ENCODE data around the gene DCBLD2.

Gene DCBLD2

DNA sequence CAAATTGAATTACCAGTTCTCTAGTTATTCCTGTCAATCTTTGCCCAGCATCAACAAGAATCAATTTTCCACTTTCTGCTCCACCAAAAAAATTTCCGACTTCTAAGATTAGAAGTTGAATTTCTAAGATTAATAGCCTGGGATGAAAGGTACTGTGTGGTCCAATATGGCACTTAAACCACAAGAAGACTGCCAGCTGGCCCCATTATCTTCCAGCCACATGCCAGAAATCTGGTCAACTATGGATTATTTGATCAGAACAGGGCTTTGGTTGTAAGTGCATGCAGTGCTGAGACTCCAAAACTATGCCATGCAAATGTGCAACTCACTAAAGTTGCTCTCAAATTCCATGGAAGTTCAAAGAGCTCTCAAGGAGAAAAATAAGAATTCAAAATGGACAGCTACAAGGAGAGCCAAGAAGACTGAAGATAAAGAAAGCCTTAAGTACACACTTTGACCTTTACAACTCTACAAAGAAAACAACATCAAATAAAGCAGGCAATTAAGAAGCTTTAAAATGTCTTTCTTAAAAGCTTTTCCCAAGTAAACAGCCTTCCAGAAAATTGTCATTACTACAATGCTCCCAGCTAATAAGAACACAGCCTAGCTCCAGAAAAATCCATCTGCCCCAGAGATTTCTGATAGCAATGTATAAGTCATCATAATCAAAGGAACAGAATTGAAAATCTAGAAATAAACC, 74.1 kb downstream of the DCBLD2 start:
- no peak for DNase-seq

DNA sequence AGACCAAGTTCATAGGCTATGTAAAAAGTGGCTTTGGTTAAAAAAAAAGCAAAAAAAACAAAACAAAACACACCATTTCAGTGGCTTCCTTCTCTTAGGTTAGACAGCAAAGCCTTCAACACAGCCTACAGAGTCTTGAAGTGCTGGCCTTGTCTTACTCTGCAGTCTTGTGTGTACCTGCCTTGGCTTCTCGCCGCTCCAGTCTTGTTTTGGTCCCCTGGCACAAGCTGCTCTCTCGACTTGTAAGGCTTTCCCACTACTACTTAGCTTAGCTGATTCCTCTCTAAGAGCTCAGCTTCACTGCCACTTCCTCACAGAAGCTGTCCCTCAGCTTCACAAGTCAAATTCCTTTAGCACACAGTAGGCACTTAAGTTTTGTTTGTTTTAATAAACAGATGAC, 75.4 kb downstream of the DCBLD2 start:
- no peak for DNase-seq

DNA sequence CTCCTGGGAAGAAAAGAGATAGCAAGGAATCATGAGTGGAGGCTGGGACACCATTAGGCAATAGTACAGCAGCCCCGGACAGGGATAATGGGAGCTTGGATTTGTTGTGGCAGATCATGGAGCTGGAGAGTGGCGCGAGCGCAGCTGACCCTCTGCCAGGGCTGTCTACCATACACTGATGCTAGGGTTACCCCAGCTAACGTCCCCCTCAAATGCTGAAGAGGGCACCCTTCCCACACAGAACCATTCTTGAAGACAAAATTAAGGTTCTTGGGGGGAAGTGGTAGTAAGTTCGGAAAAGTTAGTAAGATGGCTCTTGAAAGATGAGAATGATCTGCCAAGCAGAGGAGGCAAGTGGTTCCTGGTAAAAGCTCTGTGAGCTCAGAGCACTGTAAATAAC, 77.2 kb downstream of the DCBLD2 start:
- DNase-seq: no peak

DNA sequence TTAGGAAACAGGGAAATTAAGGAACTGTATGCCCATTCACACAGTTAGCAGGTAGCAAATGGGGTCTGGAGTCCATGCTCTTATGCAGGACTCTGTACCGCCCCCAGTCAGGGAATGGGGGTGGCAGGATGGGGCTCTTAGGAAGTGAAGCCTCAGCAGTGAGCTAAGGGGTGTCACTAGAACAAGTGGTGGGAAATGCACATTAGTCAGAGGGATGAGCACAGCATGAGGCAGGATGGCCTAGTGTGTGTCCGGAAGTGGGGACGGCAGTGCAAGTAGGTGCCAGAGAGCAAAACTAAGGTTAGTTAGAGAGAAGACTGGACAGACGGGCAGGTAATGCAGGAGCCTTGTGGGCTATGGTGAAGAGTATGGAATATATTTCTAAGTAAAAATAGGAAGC, 77.7 kb downstream of the DCBLD2 start:
- no peak for DNase-seq

DNA sequence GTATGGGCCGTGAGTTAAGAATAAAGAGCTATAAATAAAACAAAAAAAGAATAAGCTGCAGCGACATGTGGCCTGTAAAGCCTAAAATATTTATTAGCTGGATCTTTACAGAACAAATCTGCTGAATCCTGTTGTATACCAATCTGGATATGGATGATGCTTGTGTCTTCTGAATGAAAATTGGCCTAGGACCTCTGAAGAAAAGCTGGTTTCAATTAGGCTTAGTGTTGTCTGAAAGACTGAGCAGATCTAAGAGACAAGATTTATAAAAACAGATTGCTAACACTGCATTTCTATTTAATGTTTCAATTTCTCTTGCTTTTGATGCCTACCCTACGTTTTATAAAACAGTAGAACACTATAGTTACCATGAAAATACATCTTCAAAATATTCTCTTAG, 80.4 kb downstream of the DCBLD2 start:
- no peak for DNase-seq

DNA sequence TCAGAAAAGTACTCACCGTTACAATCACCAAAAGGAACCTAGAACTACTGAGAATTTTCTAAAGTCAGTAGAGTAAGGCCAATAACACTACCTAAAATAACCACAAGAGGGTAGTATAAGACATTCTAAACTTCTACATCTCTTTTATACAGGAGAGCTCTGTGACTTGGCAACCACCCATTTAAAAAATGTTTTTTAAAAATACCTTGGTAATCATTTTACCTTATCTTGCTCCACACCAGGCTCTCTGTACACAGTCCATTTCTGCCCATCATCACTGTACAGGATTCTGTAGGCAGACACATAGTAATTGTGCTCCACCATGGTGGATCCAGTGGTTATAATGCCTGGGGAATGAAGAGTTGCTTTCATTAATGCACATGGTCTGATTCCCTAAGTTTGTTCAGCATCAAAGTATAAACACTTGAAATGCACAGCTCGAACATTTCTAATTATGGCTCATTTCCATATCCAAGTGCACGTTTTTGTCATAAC, 83.9 kb downstream of the DCBLD2 start:
- DNase-seq: peak in 1 of 2 donors; percentile 40

DNA sequence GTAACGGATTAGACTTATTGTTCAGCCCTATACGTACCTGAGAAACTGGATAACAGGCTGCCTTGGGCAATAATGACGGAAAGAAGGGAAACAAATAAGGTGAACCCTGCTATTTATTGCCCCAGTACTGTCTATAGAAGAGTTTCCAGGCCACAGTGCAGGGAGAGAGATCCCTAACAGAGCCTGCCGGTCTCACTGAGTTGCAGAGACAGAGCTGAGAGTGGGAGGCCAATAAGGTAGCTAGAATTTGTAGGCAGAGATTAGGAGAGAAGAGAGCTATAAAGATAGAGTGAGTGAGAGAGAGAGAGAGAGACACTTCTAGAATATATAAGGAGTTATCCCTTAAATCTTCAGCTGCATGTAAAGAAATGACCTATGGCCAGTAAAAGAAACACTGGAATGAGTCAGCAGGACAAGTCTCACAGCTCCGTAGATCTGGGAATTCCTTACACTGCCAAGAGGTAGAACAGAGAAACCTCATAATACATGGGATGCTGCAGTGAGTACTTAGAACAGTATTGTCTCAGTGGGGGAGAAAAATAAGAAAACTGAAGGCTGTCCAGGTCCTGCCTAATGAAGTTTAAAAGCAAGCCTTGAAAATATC, 86.6 kb downstream of the DCBLD2 start:
- DNase-seq: no peak

DNA sequence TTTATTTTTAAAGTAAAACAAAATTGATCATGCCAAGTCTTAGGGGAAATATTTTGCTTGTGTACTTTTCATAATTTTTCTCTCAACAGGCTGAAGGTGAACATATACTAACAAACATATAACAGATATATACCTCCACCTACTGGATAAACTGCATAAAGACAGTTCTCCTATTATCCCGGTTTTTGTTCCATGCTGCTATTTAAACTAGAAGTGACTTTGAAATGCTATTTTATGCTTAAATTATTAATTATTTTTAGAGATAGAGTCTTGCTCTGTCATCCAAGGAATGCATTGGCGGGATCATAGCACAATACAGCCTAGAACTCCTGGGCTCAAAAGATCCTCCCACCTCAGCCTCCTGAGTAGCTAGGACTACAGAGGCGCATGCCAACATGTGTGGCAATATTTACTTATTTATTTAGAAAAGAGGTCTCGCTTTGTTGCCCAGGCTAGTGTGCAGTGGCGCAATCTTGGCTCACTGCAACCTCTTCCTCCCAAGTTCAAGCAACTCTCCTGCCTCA, 88.6 kb downstream of the DCBLD2 start:
- DNase-seq: peak in 1 of 2 donors; percentile 38

DNA sequence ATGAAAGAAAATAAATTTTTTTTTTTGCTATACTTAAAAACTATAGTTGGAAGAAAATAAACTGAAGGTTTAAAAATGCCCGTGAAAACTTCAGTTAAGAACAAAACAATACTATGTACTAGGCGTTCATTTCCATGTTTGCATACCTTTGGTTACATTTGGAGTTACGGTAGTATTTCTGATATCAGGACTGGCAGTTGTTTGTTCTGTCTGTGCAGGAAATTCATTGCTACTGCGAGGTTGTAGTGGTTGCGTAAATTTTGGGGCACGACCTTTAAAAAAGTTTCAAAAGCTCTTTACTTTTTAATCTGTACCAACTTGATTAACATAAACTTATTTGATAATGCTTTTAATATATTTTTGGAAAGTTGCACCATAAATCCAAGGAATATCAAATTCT, 90.4 kb downstream of the DCBLD2 start:
- no peak for DNase-seq

DNA sequence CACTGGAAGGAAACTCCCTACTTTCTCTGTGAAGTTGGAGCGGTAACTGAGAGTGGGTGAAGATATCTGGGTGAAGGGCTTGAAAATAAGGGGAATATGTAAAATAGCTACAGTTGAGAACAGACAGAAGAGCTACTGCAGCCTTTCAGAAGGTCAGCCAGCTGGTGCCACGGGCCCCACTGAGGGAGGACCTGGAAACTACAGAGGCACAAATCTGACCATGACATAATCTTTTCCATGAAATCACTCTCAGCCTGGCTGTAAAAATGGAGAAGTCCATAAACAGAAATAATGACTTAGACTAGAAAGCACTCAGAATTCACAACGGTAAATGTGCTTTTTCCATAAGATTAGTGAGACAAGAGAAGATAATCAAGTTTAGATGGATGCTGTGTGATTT, 91.9 kb downstream of the DCBLD2 start:
- DNase-seq: peak in 1 of 2 donors; percentile 32

DNA sequence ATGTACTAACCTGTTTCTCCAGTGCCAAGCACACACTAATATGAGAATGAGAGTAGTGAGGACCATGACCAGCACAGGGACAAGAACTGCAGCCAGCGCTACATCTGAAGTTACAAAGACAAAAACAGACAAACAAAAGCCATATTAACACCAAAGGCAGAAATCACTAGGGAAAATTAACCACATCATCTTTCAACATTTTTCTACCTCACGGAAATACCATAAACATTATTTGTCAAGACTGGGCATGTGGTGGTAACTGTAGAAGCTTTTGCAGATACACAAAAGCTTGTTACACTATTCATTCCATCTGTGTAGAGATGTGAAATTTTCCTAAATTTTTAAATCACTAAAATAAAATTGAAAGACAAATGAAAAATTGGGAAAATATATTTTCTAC, 93.4 kb downstream of the DCBLD2 start:
- no peak for DNase-seq

DNA sequence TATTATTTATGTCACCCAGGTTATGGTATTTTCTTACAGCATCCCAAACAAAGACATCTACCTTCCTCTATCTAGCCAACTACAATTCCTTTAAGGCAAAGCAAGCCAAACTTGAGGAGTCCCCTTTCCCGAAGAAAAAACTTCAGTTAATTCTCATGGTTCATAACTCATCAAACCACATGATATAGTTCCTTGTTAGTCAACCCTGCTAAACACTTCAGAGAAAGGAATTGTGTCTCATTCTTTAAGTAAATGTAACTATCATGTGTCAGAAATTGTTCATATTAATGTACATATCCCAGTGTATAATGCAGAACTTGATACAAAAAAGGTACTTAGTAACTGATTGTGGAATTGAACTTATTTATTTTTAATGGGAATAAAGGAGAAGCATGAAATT, 93.9 kb downstream of the DCBLD2 start:
- no peak for DNase-seq

DNA sequence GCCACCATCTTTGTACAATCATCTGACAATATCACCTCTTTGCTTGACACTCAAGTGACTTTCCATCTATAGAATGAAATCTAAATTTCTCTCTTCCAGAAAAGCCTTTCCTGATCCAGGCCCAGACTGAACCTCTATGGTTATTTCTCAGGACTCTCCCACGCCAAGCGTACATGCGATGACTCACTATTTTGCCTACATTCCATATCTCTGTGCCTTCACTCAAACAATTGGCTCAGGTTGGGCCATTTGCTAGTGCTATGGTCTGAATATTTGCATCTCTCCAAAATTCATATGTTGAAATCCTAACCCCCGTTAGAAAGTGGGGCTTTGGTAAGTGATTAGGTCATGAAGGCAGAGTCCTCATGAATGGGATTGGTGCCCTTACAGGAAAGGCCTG, 94.5 kb downstream of the DCBLD2 start:
- DNase-seq: no peak

DNA sequence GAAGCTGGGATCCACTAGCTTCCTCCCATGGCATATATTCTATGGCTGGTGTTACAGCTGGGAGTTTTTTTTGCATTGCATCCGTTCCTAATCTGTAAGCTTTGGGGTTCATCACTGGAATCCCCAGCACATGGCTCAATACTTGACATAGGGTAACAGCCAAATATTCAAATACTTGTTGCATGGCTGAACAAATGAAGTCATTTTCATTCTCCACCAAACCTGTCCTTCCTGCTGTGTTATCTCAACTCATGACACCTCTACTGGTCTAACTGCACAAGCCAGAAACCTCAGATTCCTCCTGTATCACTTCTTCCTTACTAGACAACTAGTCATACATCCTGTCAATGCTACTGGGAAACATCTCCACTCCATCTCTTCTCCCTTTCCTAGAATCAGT, 95.0 kb downstream of the DCBLD2 start:
- DNase-seq: no peak

DNA sequence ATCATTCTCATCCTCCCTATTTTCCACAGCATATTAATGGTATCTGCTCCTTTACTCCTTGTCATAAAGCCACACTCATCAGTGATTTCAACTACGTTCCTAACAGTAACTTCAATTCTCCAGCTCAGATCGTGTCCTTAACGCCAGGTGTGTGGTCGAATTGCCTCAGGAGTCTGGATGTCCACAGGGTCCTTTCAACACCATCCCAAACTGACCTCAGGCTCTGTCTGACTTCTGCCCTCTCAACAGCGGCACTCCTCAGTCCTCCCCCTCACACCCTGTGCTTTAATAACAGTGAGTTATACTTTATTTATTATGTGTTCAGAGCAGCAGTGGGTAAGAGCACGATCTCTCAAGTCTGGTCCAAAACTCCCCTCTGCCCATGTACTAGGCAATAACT, 95.9 kb downstream of the DCBLD2 start:
- DNase-seq: no peak

DNA sequence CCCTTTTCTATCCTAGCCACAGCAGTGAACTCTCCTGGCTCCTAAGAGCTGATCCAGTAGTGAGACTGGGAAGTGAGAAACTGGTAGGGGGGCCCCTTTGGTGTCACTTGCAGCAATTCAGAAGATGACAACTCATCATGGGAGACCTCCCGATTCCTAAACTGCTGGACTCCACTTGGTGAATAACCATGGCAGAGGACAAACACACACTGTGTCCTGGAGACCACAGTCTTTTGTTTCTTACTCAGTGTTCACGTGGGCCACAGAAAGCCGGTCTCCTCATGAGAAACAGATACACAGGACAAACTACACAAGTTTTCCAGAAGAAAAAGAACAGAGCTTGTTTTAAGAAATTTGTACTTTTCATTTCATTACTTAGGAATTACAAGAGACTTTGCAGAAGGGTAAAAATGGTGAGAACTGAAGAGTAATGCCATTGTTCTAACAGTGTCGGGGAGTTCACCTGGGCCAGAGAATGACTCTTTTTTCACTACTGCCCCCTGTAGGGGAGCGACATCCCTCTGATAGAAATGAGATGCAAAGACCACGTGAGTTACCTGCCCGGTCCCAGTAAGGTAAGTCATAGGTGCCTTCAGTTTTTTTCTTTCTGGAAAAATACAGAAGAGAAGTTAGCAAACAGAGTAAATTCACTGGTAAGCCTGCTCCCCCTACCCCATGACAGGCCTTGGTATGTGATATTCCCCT, 100.3 kb downstream of the DCBLD2 start:
- DNase-seq: no peak

DNA sequence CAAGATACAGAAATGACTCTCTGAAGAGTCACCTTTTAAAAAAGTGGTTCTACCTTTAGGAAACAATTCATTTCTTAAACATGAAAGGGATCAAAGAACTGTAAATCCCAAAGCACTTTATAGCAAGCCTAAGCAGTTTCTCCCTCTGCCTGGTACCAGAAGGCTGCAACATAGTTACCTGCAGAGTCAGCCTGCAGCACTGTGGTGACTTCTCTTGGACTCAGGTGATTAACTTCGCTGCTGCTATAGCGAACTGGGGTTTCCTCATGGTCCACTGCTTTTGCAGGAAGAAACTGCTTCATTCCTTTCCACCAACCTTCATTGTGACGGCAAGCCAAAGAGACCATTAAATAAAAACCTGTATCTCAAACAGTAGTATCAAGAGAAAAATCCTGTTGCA, 101.1 kb downstream of the DCBLD2 start:
- DNase-seq: no peak

DNA sequence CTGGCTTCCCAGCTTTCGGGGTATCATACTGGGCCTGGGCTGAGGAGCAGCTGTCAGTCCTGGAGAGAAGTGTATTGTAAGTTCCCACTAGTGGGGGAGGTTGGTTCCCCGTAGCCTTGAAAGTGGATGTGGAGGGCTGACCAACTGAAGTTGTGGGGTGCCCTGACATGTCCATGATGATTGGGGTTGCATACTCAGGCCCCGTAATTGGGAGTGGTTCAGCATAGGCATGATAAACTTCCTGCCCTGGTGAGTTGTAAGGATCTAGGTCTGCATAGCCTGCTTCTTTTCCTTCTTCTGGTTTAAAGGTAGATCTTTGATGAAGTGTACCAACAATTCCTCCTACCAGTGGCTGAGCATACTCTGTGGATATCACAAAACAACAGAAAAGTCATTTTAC, 102.0 kb downstream of the DCBLD2 start:
- no peak for DNase-seq

DNA sequence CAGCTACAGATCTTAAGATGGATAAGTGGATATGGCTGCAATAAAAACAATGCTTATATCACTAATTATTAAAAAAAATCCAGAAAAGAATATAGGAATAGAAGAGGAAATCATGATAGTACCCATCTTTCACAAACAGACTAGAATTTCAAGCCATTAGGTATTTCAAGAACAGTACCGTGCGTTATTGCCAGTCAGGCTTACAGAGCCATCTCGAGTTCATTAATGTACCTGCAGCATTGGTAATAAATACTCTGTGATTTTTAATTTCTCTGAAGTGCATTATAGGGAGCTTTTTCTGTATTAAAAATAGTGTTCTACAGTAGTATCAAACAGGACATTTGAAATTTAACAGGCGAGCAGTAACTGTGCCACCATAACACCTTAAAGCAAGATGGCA, 102.7 kb downstream of the DCBLD2 start:
- no peak for DNase-seq

DNA sequence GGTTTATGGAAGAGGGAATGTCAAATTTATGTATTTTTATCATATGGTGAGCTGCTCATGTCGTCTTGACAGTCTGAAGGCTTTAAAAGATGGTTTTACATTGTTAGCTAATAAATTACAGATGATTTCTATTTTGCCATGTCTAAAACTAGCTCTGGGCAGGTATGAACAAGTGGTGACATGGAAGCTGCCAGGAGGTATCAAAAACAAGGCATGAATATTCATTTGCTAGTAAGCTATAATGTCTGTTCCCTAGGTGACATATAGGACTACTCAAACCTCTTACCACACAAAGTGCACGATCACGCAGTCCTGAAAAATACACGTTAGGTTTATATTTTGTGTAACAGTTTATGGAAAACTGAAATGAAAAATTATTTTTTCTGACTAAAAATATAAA, 103.6 kb downstream of the DCBLD2 start:
- no peak for DNase-seq

DNA sequence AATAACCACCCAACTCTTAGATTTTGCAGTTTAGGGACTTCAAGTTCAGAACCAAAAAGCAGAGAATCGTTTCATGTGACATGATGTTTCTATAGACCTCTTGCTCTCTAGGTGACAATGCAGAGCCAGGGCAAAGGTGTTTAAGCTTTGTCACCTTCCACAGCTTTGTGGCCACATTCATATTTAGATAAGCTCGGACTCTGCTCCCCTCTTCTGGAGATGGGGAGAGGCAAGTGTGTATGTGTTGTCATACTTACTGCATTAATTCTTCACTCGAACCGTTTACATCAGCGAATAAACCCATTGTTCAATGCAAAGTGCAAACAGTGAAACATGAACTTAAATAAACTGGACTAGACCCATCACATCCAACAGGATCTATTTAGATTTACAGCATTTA, 105.2 kb downstream of the DCBLD2 start:
- no peak for DNase-seq

DNA sequence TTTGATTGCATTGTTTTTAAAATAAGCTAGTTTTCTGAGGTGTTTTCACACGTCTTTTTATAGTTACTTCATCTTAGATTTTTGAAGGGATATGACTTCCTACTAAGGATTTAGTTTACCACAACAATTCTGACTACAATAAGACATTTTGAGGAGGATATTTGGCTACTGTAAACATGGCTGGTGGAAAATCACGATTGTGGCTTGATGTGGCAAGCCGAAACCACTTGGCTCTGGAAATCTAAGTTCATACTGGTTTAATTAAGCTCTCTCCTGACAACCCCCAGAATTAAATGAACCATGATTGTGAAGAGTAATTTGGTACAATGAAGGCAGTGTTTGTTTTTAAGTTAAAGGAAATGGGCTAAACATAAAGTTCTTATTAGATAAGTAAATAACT, 107.5 kb downstream of the DCBLD2 start:
- no peak for DNase-seq

DNA sequence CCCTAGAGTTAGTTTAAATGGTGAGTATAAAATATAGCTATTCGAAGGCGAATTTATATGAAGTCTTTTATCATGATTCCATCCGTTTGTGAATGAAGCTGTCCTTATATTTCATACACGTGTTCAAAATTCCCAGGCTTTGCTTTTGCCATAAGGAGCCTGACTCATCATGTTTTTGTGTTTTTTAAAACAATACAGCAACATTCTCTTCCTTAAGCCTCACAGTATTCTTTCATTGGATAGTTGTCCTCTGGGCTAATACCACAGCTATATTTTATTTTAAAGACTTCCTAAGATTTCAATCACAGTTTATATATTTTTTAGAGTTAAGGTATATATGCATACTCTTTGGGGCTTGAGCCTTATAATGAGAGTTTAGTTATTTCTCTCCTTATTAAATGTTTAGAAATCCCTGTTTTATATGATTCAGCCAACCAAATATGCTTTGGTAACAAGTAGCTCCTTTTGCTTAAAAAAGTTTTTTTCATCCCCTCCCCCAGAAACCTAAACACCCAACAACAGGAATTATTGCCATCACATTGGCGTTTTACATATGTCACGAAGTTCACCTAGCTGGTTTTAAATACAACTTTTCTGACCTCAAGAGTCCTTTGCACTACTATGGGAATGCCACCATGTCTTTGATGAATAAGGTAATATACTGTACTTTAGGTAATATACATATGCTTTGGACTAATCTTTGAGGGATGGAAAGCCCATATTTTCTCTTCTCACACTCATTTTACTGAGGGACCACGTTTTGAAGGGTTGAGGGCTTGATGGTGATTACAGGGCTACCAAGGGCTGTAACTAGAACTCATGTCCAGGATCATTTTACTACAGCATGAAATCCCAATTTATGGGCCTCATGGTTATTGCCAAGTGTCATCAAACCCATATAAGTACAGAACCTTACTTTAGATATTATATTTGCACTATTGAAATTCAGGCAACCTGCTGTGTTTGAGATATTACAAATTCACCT, 109.9 kb downstream of the DCBLD2 start:
- DNase-seq: no peak

Data from bone marrow (tissue), 2 donors.